MM.1S (cell line): Measurements from ENCODE around the gene NELFA.

ENCODE experiments used
- DNase-seq: peaks from one replicate; pipeline ENCODE4 v3.0.0-alpha.2; 2015
- H2AFZ ChIP-seq: fragments of 300-600 bp; sonication (generic); 2 replicates; pipeline ENCODE4 v1.6.0; 2016; ENCODE audit warnings: antibody characterized with exemption, low read length
- H3F3A ChIP-seq: fragments of 300-600 bp; sonication (generic); 2 replicates; pipeline ENCODE4 v1.6.1; 2016; ENCODE audit warnings: mild to moderate bottlenecking, antibody characterized with exemption, low read length, moderate library complexity, mixed read lengths; ENCODE audit not compliant: insufficient read depth
- H3K27ac ChIP-seq: fragments of 300-600 bp; sonication (generic); 2 replicates; pipeline ENCODE4 v1.5.1; 2016; ENCODE audit warnings: mild to moderate bottlenecking, low read length
- H3K27me3 ChIP-seq: fragments of 300-600 bp; sonication (generic); replicated peaks from 2 replicates; pipeline ENCODE4 v1.6.0; 2016; ENCODE audit warnings: low read length; ENCODE audit not compliant: insufficient read depth
- H3K36me3 ChIP-seq: fragments of 300-600 bp; sonication (generic); replicated peaks from 2 replicates; pipeline ENCODE4 v1.6.1; 2016; ENCODE audit warnings: mild to moderate bottlenecking, low read length, mixed read lengths; ENCODE audit not compliant: insufficient read depth
- H3K4me1 ChIP-seq: fragments of 300-600 bp; sonication (generic); 2 replicates; pipeline ENCODE4 v1.6.1; 2016; ENCODE audit warnings: low read length, mixed read lengths
- H3K4me2 ChIP-seq: fragments of 300-600 bp; sonication (generic); 2 replicates; pipeline ENCODE4 v1.6.0; 2016; ENCODE audit warnings: low read depth, low read length
- H3K4me3 ChIP-seq: fragments of 300-600 bp; sonication (generic); 2 replicates; pipeline ENCODE4 v1.5.1; 2016; ENCODE audit warnings: low read length, mixed read lengths
- H3K79me2 ChIP-seq: fragments of 300-600 bp; sonication (generic); 2 replicates; pipeline ENCODE4 v1.6.1; 2016; ENCODE audit warnings: mixed run types, low read length, mixed read lengths
- H3K9ac ChIP-seq: fragments of 300-600 bp; sonication (generic); 2 replicates; pipeline ENCODE4 v1.6.1; 2016; ENCODE audit warnings: low read length, mixed read lengths
- H3K9me2 ChIP-seq: fragments of 300-600 bp; sonication (generic); replicated peaks from 2 replicates; pipeline ENCODE4 v1.6.1; 2016; ENCODE audit warnings: mild to moderate bottlenecking, low read length, mixed read lengths; ENCODE audit not compliant: insufficient read depth
- H3K9me3 ChIP-seq: fragments of 300-600 bp; sonication (generic); replicated peaks from 2 replicates; pipeline ENCODE4 v1.6.1; 2016; ENCODE audit warnings: mild to moderate bottlenecking, low read length, mixed read lengths; ENCODE audit not compliant: insufficient read depth
- H4K20me1 ChIP-seq: fragments of 300-600 bp; sonication (generic); 2 replicates; pipeline ENCODE4 v1.6.1; 2016; ENCODE audit warnings: mild to moderate bottlenecking, low read length, moderate library complexity, mixed read lengths; ENCODE audit not compliant: insufficient read depth
- EZH2 ChIP-seq: fragments of 300-600 bp; sonication (generic); optimal IDR thresholded peaks from 2 replicates; pipeline ENCODE3; 2017; ENCODE audit warnings: low read depth, mild to moderate bottlenecking, antibody characterized with exemption, low read length, mixed read lengths
- EZH2phosphoT487 ChIP-seq: fragments of 300-600 bp; sonication (generic); IDR thresholded peaks from 2 replicates; pipeline ENCODE4 v1.6.1; 2018; ENCODE audit warnings: antibody characterized with exemption, low read length
- TF ChIP-seq, protein P1 (sequence below): fragments of 300-600 bp; sonication (generic); IDR thresholded peaks from 2 replicates; pipeline ENCODE4 v1.5.1; 2016; ENCODE audit warnings: antibody characterized with exemption, low read length, mixed read lengths

The NELFA gene

GRCh38 chr4:1952058-1952700 lies 56.6 kb downstream of the NELFA start:
- Histone ChIP-seq H3K36me3 (peaks cover 11% of the 10 kb centered on the region; the same call in 1 of the 2 replicates), H3K27ac (no peak overlapping the region), H3K9me3 (no peaks in the 10 kb centered on the region), H3K4me3 (no peak overlapping the region), H3K4me2 (no peak overlapping the region), H3K4me1 (no peaks in the 10 kb centered on the region), H3K79me2 (peaks cover 7% of the 10 kb centered on the region), H3K9ac (no peak overlapping the region), H2AFZ (no peak overlapping the region), H4K20me1 (no peaks in the 10 kb centered on the region), H3K27me3 (no peaks in the 10 kb centered on the region), H3K9me2 (no peaks in the 10 kb centered on the region), H3F3A (no peaks in the 10 kb centered on the region)
- DNase-seq: no peak
- TF ChIP-seq, protein P1, sequence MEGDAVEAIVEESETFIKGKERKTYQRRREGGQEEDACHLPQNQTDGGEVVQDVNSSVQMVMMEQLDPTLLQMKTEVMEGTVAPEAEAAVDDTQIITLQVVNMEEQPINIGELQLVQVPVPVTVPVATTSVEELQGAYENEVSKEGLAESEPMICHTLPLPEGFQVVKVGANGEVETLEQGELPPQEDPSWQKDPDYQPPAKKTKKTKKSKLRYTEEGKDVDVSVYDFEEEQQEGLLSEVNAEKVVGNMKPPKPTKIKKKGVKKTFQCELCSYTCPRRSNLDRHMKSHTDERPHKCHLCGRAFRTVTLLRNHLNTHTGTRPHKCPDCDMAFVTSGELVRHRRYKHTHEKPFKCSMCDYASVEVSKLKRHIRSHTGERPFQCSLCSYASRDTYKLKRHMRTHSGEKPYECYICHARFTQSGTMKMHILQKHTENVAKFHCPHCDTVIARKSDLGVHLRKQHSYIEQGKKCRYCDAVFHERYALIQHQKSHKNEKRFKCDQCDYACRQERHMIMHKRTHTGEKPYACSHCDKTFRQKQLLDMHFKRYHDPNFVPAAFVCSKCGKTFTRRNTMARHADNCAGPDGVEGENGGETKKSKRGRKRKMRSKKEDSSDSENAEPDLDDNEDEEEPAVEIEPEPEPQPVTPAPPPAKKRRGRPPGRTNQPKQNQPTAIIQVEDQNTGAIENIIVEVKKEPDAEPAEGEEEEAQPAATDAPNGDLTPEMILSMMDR: no peak
- no peak for TF ChIP-seq EZH2phosphoT487
- TF ChIP-seq EZH2: no peak

GRCh38 chr4:1950369-1950768 lies 58.4 kb downstream of the NELFA start:
- Histone ChIP-seq H3K4me3 (no peak overlapping the region), H3K4me2 (no peak overlapping the region), H3K4me1 (no peaks in the 10 kb centered on the region), H3K9ac (no peak overlapping the region), H3K27me3 (no peaks in the 10 kb centered on the region), H3K27ac (no peak overlapping the region), H3K9me3 (no peaks in the 10 kb centered on the region), H2AFZ (no peak overlapping the region), H4K20me1 (no peaks in the 10 kb centered on the region), H3K9me2 (no peaks in the 10 kb centered on the region), H3F3A (no peaks in the 10 kb centered on the region), H3K36me3 (peaks cover 6% of the 10 kb centered on the region; the same call in 1 of the 2 replicates), H3K79me2 (peaks cover 7% of the 10 kb centered on the region; the same call in 1 of the 2 replicates)
- TF ChIP-seq EZH2phosphoT487: no peak
- no peak for TF ChIP-seq EZH2
- TF ChIP-seq, protein P1: no peak
- no peak for DNase-seq

DNA sequence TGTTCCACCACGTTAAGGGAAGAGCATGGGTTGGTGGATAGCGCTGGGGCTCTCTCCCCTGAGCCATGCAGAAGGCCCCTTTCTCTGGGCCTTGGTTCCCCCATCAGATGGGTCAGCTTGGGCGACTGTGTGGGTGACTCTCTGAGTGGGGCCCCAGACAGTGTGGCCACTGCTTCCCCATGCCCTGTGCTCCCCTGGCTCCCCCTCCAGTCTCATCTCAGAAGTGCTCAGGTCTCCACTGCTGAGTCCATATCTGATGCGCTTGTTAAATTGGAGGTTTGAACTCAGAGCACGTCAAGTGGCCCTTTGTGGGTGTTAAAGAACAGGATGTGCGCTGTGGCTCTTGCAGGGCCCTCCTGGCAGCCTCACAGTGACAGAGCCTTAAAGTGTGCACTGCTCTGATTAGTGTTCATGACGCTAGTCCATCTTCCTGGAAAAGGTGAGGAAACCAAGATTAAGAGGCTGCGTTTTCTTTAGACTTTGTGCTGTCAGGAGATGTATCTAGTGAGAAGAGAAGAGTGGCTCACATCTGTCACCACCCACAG lies 59.8 kb downstream of the NELFA start:
- no peak overlapping the region for H3K4me2 ChIP-seq
- no peak overlapping the region for H3K9ac ChIP-seq
- no peak for DNase-seq
- no peaks in the 10 kb centered on the region for H3K4me1 ChIP-seq
- H3K27me3 ChIP-seq: no peaks in the 10 kb centered on the region
- H2AFZ ChIP-seq: no peak overlapping the region
- H3K27ac ChIP-seq: no peak overlapping the region
- H3K9me3 ChIP-seq: no peaks in the 10 kb centered on the region
- H3K9me2 ChIP-seq: no peaks in the 10 kb centered on the region
- H3K79me2 ChIP-seq: 0 out of 2 replicates have a peak, but pooled peaks cover 3% of the 10 kb centered on the region
- no peak for TF ChIP-seq EZH2
- no peak for TF ChIP-seq EZH2phosphoT487
- TF ChIP-seq, protein P1: no peak
- no peaks in the 10 kb centered on the region for H3K36me3 ChIP-seq
- no peak overlapping the region for H3K4me3 ChIP-seq
- no peaks in the 10 kb centered on the region for H4K20me1 ChIP-seq
- H3F3A ChIP-seq: no peaks in the 10 kb centered on the region
